Measurements from ENCODE around the gene ITGA7.

The ITGA7 gene

GRCh38 chr12:55706568-55707218, 1.0 kb downstream of the ITGA7 start:
- no peak for DNase-seq (ENCODE audit: extremely low read depth, low read depth)

GRCh38 chr12:55705782-55706402, 1.8 kb downstream of the ITGA7 start:
- peak; percentile 18 for TF ChIP-seq CTCF (IDR thresholded peaks at IDR 0.05; ENCODE audit: low read depth, low read length)
- no peak for DNase-seq (ENCODE audit: extremely low read depth, low read depth)

More at GRCh38 chr12:55706568-55707218, 1.0 kb downstream of the ITGA7 start:
- TF ChIP-seq CTCF (IDR thresholded peaks at IDR 0.05; ENCODE audit: low read depth, low read length) = no peak

- DNase-seq (ENCODE audit: extremely low read depth, low read depth) = no peak
- TF ChIP-seq CTCF (IDR thresholded peaks at IDR 0.05; ENCODE audit: low read depth, low read length) = no peak
These were observed 2.6 kb downstream of the ITGA7 start for GRCh38 chr12:55704824-55705718.

GRCh38 chr12:55703901-55704761, 3.6 kb downstream of the ITGA7 start:
- no peak for DNase-seq (ENCODE audit: extremely low read depth, low read depth)
- no peak for TF ChIP-seq CTCF (IDR thresholded peaks at IDR 0.05; ENCODE audit: low read depth, low read length)

GRCh38 chr12:55703288-55703687, 4.4 kb downstream of the ITGA7 start:
- TF ChIP-seq CTCF (IDR thresholded peaks at IDR 0.05; ENCODE audit: low read depth, low read length) = no peak
- DNase-seq (ENCODE audit: extremely low read depth, low read depth) = no peak

- DNase-seq (ENCODE audit: extremely low read depth, low read depth) = no peak
- no peak for TF ChIP-seq CTCF (IDR thresholded peaks at IDR 0.05; ENCODE audit: low read depth, low read length)
These were observed 4.8 kb downstream of the ITGA7 start for GRCh38 chr12:55702861-55703260.
